Measurements from ENCODE around the gene IL23A.
"Not testable (repeated sequence)": the region's sequence is repeated elsewhere in the genome, so short reads cannot be mapped to it uniquely, and the experiment has no call there.

DNA sequence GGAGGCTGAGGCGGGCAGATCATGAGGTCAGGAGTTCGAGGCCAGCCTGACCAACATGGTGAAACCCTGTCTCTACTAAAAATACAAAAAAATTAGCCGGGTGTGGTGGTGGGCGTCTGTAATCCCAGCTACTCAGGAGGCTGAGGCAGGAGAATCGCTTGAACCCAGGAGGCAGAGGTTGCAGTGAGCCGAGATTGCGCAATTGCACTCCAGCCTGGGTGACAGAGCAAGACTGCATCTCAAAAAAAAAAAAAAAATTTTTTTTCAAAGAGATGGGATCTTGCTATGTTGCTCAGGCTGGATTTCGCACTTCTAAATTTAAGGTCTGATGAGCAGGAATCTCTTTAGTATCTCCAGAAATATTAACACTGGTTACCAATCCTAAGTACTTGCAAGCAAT lies 17.1 kb upstream of the IL23A start:
- TF ChIP-seq, protein P1, sequence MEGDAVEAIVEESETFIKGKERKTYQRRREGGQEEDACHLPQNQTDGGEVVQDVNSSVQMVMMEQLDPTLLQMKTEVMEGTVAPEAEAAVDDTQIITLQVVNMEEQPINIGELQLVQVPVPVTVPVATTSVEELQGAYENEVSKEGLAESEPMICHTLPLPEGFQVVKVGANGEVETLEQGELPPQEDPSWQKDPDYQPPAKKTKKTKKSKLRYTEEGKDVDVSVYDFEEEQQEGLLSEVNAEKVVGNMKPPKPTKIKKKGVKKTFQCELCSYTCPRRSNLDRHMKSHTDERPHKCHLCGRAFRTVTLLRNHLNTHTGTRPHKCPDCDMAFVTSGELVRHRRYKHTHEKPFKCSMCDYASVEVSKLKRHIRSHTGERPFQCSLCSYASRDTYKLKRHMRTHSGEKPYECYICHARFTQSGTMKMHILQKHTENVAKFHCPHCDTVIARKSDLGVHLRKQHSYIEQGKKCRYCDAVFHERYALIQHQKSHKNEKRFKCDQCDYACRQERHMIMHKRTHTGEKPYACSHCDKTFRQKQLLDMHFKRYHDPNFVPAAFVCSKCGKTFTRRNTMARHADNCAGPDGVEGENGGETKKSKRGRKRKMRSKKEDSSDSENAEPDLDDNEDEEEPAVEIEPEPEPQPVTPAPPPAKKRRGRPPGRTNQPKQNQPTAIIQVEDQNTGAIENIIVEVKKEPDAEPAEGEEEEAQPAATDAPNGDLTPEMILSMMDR (conservative IDR thresholded peaks at IDR 0.05; ENCODE audit: low read length), result not testable (repeated sequence)
- not testable (repeated sequence) for TF ChIP-seq EZH2phosphoT487 (IDR thresholded peaks at IDR 0.05; ENCODE audit: borderline replicate concordance, low read depth, low read length)

All from OCI-LY7 (cell line).